Measurements from ENCODE around the gene CFLAR.
"Not testable (repeated sequence)": the region's sequence is repeated elsewhere in the genome, so short reads cannot be mapped to it uniquely, and the experiment has no call there.

Gene CFLAR

DNA sequence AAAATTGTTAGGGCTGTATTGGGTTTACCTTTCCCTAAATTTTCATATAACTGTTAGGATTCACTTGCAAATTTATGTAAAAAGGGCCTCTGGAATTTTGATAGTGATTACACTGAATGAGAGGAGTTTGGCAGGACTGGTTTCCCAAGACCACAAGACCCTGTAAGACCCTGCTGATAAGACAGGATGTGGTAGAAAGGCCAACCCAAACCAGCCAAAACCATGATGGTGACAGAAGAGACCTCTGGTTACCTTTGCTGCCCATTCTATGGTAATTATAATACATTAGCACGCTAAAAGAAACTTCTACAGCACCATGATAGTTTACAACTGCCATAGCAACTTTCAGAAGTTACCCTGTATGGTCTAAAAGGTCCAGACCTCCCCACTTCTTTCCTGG, 58.7 kb downstream of the CFLAR start:
- DNase-seq (ENCODE audit: low read depth in 2 of 2, low spot score in 1 of 2) = no peak

DNA sequence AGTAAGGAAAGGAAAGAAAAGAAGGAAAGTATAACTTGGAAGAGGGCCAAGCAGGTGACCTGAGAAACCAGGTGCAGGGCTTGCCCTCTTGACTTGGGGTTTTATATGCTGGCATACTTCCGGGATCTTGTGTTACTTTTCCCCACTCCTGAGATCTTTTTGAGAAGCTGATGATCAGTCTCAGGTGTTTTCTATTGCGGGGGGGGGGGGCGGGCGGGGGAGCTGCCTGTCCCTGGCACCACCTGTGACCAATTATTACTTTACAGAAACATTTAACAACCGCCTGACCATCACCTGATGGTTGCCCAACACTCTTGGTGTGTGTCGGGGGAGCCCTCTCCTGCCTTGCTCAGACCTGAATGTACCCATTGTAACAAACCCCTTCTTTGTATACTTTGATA, 60.1 kb downstream of the CFLAR start:
- no peak for DNase-seq (ENCODE audit: low read depth in 2 of 2, low spot score in 1 of 2)

DNA sequence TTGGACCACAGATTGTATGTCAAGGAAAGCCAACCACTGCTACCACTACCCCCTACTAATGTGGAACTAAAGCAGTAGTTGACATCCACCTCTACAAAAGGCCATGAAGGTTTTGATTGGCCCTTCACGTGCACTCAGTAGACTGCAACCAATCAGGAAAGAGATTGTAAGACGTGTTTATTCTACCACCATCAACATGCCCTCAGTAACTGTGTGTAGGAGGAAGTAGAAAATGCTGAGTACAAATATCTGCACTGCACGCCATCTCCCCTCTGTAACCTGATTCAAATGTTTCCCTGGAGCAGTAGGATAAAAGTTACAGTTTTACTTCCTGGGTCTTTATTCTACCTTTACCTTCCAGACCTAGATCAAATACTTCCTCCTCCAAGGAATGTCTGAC, 64.0 kb downstream of the CFLAR start:
- no peak for DNase-seq (ENCODE audit: low read depth in 2 of 2, low spot score in 1 of 2)

DNA sequence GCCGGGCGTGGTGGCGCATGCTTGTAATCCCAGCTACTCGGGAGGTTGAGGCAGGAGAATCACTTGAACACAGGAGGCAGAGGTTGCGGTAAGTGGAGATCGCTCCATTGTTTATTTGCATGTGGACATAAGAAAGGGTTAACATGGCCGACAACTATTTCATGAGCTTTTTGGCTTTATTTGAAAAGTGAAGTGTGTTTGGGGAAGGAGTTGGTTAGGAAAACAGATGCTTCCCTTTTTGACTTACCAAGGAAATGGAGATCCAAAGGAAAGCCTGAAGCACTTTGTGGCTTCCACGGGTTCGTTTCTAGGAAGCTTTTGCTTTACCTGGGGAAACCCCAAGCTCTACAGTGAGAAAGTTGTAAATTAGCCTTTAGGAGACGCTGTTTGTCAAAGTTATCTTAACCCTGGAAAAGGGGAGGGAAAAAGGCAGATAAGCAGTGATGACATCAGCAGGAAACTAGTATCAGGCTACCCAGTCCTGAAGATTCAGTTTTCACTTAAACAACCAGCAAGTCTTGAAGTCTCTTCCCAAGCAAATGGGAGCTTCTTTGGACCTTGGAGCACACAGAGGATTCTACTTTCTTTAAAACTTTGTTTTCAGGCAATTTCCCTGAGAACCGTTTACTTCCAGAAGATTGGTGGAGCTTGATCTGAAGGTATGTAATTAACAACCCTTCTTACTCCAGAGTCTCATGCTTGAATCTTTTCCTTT, 66.8 kb downstream of the CFLAR start, which contains the start of gene CASP10:
Gene CASP10 (plus strand): TSS at position 492 of the 715 bp plus-strand sequence. CDS start 2,637 bp downstream, outside the sequence.
- DNase-seq (ENCODE audit: low read depth in 2 of 2, low spot score in 1 of 2) = no peak

DNA sequence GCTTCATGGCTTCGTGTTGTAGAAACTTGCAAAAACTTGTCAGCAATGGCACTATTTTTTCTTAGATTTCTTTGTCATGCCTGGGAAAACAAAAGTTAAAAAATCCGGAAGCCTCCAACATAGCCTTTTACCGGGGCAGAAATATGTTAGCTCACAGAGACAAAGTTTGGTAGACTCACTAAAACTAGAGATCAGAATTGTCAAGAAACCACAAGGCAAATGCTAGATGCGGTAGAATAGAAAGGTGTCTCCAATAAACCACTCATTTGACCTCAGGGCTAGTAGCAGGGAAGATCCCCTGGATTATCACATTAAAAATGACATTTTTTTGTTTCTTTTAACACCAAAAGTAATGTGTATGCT, 67.4 kb downstream of the CFLAR start:
- no peak for DNase-seq (ENCODE audit: low read depth in 2 of 2, low spot score in 1 of 2)

DNA sequence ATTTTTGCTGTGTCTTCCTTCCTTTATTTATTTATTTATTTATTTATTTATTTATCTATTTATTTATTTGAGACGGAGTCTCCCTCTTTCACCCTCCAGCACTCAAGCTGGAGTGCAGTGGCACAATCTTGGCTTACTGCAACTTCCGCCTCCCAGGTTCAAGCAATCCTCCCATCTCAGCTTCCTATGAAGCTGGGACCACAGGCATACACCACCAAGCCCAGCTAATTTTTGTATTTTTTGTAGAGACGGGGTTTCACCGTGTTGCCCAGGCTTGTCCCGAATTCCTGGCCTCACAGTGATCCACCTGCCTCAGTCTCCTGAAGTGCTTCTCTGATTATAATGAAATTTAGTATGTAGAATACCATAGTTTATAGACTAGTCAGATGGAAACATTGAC, 67.9 kb downstream of the CFLAR start:
- DNase-seq (ENCODE audit: low read depth in 2 of 2, low spot score in 1 of 2) = not testable (repeated sequence)

DNA sequence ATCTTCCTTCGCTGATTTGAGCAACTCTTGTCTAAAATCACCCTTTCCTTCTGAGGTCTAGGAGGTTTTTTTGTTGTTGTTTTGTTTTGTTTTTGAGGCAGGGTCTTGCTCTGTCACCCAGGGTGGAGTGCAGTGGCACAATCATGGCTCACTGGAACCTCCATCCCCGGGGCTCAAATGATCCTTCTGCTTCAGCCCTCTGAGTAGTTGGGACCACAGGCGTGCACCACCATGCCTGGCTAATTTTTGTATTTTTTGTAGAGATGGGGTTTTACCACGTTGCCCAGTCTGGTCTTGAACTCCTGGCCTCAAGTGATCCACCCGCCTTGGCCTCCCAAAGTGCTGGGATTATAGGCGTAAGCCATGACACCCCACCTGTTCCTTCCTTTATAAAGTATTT, 68.3 kb downstream of the CFLAR start:
- not testable (repeated sequence) for DNase-seq (ENCODE audit: low read depth in 2 of 2, low spot score in 1 of 2)

DNA sequence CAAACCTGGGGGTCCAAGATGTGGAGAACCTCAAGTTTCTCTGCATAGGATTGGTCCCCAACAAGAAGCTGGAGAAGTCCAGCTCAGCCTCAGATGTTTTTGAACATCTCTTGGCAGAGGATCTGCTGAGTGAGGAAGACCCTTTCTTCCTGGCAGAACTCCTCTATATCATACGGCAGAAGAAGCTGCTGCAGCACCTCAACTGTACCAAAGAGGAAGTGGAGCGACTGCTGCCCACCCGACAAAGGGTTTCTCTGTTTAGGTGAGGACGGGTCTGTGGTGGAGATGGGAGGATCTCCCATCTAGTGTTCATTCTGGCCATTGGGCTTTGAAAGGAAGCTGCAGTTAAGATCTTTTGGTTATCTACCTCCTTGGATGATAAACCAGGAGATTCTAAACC, 69.9 kb downstream of the CFLAR start:
- DNase-seq (ENCODE audit: low read depth in 2 of 2, low spot score in 1 of 2) = no peak

DNA sequence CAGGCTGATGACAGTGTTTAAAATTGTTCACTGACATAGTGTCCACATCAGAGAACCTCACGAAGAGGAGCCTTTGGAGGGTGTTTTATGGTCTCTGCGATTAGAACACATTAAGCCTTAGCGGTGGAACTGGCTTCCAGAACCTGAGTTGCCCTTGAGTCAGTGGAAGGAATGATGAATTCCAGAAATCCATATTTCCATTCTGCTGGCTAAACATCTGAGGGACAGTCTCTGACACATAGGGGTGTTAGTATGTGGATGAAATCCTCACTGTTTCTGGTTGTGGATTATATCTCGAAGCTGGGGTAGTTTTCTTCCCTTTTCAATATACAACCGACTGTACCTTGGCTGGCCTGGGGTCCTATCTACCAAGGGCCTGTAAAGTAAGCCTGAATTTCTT, 71.0 kb downstream of the CFLAR start:
- DNase-seq (ENCODE audit: low read depth in 2 of 2, low spot score in 1 of 2) = no peak

DNA sequence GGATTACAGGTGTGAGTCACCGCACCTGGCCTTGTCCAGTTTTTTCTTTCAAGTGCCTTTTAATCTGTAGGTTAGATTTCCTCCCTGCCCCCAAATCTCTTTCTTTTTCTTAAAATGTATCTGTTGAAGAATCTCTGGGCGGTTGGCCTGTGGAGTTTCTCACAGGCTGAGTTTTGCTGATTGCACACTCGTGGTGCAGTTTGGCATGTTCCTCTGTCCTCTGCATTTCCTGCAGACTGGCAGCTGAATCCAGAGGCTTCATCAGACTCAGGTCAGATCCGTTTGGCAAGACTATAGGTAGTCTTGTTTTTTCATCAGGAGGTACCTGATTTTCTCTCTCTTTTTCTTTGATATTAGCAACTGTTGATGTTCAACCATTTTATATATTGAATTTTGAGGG, 72.5 kb downstream of the CFLAR start:
- DNase-seq (ENCODE audit: low read depth in 2 of 2, low spot score in 1 of 2) = no peak

DNA sequence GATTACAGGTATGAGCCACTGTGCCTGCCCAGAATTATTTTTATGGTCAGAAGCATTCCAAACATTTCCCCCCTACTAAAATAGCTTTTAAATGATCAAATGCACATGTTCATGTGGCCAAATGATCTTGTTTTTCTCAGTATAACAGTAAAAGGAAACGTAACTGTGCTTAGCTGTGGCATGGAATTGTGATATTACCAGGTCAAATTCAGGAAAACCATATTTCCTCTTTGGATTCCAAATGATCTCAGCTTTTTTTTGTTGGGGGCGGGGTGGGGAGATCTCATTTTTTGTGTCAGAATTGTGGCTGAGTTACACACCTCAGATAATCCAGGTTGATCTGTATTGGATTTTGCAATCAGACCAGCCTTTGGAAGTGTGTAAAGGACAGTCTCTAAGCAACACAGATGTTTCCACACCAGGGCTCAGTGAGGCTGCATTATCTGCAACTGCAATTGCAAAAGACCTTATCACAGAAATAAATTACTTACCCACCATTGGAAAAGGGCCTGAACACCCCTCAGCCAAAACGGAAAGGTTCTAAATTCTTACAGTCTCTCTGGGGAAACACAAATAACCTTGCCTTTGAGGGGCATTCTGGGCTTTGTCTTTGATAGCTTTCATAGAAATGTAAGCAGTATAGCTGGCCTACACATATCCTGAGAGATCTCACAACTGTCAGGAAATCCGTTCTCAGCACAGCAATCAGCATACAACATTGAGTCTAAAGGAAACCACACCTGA, 75.3 kb downstream of the CFLAR start:
- no peak for DNase-seq (ENCODE audit: low read depth in 2 of 2, low spot score in 1 of 2)

DNA sequence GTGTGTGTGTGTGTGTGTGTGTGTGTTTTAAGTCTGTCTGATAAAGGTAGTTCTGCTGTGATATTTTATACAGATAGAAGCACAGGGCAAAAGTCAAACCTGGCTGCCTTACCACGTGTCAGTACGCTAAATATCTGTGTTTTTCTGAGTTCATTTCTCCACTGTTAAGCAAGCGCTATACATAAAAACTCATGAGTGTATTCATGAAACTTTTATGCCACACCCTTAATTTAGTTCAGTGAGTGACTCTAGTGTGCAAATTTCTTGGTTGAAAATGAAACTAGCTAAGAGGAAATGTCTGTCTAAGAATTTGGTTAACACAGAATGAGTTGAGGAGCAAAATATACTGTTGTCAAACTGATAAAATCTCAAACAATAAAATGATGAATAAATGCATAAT, 78.1 kb downstream of the CFLAR start:
- DNase-seq (ENCODE audit: low read depth in 2 of 2, low spot score in 1 of 2) = no peak

DNA sequence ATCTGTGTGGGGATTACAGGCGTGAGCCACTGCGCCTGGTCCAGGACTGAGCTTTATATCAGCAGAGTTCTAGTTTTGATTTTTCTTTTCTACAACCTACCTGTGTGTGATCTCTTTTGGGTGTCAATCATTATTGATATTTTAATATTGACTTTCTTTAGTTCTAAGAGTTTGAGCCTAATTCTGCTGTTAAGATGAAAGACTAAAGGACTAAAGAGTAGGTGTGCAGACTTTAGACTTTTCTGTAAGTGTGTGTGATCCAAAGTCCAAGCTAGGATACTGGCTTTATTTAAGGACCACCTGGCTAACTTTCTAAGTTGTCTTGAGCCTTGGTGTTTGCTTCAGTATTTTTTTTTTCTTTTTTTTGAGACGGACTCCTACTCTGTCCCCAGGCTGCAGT, 79.4 kb downstream of the CFLAR start:
- no peak for DNase-seq (ENCODE audit: low read depth in 2 of 2, low spot score in 1 of 2)

DNA sequence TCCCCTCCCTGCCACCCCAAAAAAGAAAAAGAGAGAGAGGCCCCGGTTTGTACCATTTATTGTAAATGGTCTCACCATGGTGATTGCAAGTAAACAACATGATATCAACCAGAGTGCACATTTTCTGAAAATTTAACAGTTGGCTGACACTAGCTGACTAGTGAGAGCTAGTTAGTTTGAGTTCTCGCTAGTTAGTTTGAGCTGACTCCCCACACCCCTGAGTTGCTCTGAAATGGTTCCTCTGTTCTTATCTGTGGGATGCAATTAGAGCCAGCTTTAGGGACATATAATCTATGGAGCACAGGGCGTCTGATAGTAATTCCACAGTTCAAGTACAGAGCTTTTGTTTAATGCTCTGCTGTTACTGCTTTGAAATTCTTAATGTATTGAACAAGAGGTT, 80.0 kb downstream of the CFLAR start:
- DNase-seq (ENCODE audit: low read depth in 2 of 2, low spot score in 1 of 2) = no peak

DNA sequence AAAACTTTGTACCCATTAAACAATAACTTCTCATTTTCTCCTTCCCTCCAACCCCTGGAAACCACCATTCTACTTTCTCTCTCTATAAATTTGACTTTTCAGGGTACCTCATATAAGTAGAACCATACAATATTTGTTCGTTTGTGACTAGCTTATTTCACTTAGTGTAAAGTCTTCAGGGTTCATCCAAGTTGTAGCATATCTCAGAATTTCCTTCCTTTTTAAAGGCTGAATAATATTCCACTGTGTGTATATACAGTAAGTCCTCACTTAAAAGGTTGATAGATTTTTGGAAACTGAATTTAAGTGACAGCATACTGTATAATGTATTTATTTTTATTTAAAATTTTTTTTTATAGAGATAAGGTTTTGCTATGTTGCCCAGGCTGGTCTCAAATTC, 80.8 kb downstream of the CFLAR start:
- DNase-seq (ENCODE audit: low read depth in 2 of 2, low spot score in 1 of 2) = no peak

DNA sequence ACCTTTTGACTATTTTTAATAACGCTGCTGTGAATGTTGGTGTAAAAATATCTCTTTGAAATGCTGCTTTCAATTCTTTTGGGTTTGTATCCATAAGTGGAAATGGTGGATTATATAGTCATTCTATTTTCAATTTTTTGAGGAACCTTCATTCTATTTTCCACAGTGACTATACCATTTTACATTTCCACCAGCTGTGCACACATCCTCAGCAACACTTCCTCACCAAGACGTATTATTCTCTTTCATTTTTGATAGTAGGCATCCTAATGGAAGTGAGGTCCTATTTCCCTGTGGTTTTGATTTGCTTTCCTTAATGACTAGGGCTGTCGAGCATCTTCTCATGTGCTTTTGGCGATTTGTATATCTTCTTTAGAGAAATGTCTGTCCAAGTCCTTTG, 81.8 kb downstream of the CFLAR start:
- DNase-seq (ENCODE audit: low read depth in 2 of 2, low spot score in 1 of 2) = no peak

DNA sequence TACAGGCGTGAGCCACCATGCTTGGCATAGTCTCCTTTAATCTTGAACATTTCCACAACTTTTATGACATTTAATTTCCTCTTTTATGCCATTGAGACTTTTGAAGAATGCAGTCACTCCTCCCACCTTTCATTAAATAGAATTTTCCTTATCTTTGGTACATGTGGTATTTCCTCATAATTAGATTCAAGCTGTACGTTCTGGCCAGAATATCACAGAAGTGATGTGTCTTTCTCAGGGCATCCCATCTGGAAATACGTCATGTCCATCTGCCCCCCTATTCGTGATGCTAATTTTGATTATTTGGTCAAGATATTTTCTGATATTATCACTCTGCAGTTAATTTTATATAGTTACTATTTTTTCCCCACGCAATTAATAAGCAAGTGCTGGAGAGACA, 83.9 kb downstream of the CFLAR start:
- DNase-seq (ENCODE audit: low read depth in 2 of 2, low spot score in 1 of 2) = no peak

DNA sequence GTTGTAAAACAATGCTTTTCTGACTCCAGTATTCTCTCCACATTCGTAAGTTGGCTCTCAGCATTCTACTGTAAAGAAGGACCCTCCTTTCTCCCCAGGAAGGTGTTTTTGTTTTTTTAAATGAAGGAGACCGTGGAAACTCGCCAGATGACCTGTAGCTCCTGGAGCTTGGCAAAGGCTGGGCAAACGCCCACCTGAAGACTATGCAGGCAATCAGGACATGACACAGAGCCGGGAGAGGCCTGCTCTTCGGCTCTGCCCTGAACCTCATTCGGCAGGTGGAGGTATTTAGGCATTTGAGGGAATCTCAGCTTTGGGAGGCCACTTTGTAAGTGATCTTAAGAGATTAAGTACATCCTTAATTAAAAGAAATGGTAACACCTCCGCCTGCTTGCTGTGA, 84.4 kb downstream of the CFLAR start:
- no peak for DNase-seq (ENCODE audit: low read depth in 2 of 2, low spot score in 1 of 2)

DNA sequence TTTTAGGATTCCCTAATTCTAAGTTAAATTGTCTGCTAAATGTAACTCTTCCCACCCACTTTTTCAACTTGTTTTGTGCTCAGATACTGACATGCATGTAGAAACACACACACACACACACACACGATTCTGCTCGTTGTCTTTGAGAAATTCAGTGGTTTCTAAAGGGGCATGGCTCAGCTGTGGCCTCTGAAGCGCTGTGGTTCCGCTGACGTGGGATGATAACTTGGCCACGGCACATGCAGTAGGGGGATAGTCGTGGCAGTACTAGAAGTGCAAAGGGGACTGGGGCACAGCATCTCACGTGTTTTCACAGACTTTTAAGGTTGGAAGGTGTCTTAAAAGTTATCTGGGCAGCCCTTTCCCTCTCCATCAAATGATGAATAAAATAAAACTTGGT, 85.4 kb downstream of the CFLAR start:
- DNase-seq (ENCODE audit: low read depth in 2 of 2, low spot score in 1 of 2) = no peak

DNA sequence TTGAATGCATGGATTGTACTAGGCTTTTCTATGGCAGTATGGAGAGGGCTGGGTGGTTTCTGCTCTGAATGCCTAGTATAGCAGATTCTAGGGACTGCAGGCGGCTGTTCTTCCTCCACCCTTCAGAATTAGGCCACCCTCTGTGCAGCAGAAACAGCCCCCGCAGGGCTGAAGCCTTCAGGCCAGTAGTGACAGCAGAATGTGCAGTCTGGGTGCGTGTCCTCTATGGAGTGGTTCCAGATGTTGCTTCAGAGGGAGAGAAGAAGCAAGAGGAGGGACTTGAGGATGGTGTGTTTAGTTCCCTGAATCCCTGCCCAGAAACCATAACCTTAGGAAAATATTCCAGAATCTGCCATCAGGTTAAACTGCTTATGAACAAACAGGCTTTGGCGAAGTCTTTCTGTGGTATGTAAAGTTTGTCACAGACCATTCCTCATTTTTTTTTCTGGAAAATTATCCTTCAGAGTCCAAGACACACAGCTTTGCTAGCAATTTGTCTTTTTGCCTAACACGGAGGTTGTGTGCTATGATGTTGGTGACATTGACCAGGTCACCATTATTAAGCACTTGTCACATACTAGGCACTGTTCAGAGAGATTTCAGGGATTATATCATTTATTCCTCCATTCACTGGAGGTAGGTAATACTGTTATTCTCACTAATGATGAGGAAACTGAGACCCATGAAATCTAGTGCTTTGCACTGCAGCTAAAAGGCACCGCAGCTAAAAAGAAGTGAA, 88.1 kb downstream of the CFLAR start:
- no peak for DNase-seq (ENCODE audit: low read depth in 2 of 2, low spot score in 1 of 2)

DNA sequence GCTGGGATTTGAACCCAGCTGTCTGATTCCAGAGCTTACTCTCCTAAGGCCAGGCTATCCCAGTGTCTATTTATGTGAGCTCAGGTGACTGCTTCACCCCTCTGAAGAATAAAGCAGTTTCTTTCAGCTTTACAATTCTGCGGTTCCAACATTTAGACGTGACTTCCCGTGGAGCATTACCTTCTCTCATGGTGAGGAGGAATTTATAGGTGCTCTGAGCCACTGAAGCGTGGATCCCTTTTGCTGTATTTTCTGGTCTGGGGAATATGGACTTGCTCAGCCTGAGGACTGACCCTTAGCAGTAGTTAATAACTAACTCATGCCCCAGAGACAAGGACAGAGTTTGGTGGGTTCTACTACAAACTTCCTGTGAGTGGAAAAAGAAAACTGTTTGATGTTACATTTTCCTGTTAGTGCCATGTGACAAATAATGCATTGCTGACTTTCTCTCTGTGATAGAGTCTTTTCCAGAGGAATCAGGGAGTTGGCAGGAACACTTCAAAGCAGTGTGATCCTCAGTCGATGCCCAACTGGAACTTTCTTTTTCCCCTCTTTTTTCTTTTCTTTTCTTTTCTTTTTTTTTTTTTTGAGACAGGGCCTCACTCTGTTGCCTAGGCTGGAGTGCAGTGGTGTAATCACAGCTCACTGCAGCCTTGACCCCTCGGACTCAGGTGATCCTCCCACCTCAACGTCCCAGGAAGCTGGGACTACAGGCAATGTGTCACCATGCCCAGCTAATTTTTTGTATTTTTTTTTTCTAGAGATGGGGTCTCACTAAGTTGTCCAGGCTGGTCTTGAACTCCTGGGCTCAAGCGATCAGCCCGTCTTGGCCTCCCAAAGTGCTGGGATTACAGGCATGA, 88.9 kb downstream of the CFLAR start:
- no peak for DNase-seq (ENCODE audit: low read depth in 2 of 2, low spot score in 1 of 2)

Data from stimulated activated CD8-positive, alpha-beta memory T cell treated with anti-CD3 and anti-CD28 coated beads, Interleukin-4, amount 100 ng/mL, for 4 hours (primary cell).